Myocyte (in vitro differentiated cells): ENCODE data around the gene TACC2. TPM values are rescaled to one million over a fixed set of nuclear protein-coding genes. Genes with fewer than 3 reads are reported as not detected.

ENCODE experiments used
- DNase-seq: peaks from one replicate; pipeline ENCODE4 v3.0.0-alpha.2; 2012; ENCODE audit warnings: low read depth
- total RNA-seq: library from RNA; depleted of rRNA; stranded (reverse); fragments of >200 nt; gene quantifications from 2 replicates; pipeline ENCODE4 v1.2.3, GENCODE V29; 2014

The TACC2 gene
- total RNA-seq, 1 donor from 2014 or later: 34.1 TPM

DNA sequence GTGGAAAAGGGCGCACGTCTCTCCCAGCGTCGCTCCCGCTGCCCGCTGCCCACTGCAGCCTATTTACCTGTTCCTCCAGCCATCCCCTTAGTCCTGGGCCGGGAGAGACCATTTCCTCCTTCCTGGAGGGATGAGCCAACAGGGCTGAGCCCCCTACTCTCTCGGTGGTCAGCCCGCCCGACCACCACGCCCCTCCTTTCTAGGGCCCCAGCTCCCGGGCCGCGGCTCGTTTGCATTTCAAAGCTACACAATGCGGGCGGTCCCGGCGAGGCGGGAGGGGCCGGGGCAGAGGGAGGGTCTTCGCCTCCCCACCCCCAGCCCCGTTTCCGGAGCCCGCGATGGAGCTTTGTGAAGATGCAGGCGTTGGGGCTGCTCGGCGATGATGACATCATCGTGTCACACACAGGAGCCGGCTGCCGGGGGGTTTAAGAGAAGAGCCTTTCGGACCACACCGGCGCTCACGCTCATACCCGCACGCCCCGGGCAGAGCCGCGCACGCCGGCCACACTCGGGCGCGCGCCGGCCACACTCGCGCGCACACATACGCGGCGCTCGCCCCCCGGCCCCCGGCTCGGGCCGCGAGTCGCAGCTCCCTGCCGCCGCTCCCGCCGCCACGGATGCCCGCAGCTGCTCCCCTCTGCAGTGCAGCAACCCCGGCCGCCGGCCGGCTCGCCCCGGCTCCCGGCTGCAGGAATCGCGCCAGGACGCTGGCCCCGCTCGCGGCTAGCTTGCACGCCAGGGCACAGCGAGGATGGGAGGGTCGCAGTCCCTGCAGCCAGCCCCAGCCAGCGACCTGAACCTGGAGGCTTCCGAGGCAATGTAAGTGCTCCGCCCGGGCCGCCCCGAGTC is 174.4 kb downstream of the TACC2 start:
- no peak for DNase-seq

DNA sequence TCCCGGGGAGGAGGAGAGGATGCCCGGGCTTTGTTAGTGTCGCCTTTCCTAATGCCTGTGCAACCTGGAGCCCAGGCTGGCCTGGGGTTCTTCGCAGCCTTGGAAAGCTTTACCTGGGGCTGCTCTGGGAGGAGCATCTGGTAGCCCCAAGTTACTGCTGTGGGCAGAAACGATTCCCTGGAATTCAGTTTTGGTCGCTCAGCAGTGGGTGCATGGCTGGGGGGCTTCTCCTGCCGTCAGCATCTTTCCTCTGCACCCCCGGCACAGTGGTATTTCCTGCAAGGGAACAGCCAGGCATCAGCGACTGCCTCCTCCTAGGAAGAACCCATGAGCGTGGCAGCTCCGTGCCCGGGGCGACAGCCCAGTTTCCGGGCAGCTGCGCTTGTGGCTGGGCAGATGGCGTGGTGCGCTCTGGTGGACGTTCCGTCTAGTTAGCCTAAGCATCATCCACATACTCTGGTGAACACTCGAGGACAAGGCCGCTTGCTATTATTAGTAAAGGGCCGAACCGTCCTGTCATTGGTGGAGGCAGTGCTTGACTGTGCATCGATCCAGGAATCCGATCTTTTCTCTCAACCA is 175.1 kb downstream of the TACC2 start:
- no peak for DNase-seq

DNA sequence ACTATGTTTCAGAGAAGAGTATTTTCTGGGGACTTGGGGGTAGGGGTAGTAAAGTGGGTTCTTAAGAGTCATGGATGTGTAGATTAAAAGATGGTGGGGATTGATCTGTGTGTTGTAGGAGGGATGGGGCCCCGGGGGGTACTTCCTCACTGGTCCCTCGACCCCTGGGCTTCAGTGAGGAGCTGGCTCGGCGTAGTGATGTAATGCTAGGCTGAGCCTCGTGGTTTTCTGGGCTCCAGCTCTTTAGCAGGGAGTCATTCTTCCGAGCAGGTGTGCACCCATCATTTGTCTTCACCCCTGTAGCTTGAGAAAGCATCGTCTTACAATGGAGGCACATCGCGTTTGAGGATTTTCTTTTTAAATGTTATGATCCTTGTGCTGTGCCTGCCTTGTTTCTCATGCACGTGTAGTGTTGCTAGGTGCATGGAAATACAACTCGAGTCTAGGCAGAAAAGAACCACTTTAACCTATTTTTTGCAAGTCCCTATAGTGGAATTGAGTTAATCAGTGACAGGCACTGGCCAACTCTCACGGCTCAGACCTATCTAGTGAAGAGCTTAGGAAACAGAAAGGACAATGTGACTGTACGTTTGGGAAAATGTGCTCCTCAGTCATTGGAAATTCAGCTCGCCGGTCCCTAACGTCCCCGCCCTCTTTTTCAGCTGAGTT is 176.0 kb downstream of the TACC2 start:
- DNase-seq: no peak

DNA sequence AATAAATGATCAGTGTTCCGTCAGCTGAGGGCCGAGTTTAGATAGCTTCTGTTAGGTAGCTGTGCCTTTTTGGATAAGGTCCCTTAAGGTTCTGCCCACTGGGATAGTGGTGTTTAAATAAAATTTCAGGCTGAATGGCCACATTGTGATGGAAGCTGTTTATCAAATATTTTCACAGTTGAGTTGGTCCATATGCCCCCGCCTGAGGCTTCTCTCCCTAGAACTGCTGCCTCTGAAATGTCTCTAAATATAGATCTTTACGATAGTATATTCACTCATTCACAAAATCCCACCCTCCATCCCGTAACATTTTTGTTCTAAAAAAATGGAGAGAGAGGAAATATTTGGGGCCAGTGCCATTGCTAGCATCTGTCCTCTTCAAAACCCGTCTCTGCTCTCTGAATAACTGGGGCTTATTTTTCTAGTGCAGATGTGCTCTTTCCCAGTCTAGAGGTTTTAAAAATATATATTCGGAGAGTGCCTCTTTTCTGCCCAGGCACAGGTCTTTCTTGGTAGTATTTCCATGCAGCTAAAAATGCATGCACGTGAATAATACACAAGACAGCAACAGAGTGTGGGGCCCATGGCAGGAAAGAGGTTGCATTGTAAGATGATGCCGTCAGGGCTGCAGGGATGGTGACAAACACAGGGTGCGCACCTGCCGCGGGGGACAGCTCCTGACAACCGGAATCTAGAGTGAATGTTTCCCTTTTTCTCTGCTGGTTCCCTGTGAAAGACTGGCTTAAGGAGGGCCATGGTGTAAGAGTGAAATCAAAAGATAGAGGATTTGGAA is 176.7 kb downstream of the TACC2 start:
- no peak for DNase-seq

DNA sequence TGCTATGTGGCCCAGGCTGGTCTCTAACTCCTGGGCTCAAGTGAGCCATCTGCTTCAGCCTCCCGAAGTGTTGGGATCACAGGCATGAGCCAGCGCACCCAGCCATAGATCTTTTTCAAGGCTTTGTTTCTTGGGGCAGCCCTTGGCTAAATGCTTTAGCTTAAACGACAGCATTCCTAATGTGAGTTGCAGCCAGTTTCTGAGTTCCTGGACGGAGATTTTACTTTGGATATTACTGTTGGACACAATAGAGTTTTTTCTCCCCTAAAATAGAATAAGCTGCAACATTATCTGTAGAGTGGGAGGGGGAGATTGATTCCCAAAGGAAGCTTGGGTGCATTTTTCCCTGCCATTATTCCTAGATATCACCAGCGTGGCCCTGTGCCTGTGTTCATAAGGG is 179.1 kb downstream of the TACC2 start:
- no peak for DNase-seq

DNA sequence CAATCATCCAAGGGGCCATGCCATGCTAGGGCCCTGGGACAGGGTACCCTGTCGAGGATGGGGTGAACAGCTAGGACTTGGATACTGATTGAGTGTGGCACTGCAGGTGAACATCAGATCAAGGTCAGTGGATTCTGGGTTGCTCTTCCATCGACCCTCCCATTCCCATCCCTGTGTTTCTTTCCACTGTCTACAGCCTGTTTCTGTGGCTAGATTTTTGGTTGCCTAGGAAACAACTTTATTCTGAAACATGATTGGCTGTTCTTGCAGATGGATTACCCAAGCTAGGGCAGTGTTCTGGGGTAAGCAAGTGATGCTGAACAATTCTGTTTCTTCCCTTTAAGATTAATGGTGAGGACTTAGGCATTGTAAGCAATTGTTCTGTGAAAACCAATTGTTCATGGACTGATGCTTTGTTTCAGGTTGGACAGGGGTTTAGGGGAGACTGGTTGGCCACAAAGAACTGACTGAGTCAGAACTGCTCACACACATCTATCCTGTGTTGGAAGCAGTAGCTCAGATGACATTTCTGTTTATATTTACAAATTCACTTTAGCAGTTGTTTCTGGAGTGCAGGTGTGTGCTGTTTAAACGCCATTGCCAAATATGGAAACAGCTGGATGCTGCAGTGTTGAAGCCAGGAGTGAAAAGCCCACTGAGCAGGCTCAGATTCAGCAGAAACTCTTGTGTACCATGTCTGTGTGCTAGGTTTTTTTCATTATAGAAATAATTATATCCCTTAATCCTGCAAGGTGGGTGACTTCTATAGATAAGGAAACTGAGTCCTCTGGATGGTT is 179.8 kb downstream of the TACC2 start:
- no peak for DNase-seq

DNA sequence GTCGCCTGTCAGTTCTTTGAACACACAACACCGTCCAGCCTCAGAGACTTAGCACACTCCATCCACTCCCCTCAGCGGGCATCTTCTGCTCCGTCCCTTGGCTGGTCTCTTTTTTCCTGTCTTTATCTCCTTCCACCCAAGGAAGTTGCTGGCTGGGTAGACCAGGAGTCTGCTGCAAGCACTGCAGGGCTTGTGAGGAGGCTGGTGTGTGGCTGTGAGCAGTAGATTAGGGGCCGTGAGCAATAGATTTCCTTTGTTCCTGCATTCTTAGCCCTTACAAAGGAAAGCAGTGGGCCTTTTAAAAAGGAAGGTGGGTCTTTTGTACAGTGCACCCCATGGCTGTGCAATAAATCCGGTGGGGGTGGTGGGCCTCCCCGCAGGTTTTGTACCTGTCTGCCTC is 181.8 kb downstream of the TACC2 start:
- no peak for DNase-seq

DNA sequence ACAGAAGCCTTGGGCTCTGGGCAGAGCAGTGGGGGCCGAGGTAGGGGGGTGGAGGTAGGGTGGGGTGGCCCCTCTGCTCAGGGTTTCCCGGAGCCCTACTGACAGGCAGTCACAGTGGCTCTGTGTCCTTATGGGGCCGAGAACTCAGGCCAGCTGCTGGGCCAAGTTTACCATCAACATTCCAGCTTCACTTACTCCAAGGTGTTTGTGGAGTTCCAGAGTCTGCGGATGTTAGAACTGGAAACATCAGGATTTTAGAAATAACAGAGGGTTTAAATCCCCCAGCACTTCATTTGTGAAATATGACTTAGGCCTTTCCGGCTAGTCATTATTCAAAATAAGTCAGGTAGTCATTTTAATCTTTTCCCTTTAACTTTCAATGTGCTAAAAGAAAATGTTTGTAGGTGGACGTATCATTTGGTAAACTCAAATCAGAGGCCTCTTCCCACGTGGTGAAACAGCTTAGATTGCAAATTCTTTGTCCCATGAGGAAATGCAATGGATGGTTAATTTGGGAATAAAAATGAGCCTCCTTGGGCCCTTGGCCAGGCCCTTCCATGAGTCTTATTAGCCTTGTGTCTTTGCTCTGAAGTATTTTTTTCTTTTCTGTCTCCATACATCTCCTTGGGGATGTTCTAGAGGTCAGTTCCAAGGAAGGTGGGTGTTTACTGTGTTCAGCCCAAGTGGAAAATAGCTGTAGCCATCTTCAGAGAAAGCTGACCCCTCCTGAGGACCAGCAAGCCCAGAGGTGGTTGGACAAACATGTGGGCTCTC is 182.5 kb downstream of the TACC2 start:
- DNase-seq: no peak

DNA sequence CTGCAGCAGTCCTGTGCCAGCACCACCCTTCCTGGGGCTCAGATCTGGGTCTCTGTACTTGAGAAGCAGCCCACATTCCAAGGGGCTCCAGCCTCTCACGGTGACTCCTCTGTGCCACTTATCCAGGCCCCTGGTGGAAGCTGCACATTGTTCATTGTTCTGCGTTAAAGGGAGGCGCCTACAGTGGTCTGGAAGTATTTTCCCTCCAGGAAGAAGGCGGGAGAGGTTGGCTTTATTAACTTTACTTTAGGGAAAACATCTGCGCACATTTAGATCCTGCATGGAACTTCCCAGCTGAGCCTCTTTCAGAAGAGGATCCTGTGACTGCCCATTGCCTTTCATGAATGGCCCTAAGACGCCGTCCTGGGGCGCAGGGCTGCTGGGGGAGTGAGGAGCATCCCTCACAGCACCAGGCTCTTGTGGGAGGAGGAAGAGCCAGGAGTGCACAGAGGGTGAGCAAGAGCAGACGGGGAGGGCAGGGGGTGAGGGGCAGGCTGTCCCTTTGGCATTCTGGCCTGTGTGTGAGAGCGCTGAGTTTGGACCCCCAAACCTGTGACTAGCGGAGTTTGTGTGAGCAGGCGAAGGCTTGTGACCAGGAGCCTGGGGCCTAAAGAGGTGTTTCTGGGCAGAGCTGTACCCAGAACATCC is 183.5 kb downstream of the TACC2 start:
- DNase-seq: no peak

DNA sequence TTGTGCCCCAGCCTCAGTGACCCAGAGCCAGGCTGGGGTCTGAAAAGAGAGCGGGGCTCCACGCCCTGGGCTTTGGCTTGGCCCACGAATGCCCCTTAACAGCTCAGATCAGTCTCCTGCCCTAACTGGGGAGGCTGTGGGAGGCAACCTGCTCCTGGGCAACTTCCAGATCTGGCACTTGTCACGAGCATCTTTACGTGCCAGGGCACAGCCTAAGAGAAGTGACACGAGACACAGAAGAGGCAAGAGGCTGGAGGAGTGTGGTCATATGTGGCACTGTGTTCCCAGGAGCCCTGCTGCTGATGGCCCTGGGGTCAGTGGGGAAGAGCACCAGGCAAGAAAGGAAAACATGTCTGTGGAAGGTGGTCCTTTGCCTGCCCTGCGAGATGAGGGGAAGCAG is 184.4 kb downstream of the TACC2 start:
- no peak for DNase-seq

DNA sequence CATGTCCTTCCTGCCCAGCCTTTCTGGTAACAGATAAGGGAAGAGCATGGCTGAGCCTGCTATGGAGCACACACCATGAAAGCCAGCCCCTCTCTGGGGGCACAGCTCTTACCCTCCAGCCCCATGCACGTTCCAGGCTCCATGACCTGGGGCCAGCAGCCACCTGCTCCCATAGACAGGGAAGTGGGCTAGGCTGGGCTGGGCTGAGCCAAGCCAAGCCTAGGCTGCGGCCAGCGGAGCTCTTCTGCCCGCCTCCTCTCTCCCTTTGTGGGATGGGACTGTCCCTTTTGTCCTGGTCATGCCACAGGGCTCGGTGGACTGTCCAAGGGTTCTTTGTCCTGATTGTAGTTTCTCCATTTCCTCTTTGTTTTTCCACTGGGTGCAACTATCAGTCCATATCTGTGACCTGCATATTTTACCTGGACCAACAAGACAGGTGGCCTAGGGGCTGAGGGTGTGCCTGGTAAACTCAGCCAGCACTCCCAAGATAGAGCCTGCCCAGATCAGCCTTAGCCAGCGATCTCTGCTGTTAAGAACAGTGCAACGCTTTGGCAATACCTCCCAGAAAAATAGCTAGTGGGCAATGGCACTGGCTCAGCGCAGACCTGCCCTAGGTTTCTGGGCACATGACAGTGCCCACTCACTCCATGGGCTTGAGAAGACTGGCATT is 184.9 kb downstream of the TACC2 start:
- DNase-seq: no peak

DNA sequence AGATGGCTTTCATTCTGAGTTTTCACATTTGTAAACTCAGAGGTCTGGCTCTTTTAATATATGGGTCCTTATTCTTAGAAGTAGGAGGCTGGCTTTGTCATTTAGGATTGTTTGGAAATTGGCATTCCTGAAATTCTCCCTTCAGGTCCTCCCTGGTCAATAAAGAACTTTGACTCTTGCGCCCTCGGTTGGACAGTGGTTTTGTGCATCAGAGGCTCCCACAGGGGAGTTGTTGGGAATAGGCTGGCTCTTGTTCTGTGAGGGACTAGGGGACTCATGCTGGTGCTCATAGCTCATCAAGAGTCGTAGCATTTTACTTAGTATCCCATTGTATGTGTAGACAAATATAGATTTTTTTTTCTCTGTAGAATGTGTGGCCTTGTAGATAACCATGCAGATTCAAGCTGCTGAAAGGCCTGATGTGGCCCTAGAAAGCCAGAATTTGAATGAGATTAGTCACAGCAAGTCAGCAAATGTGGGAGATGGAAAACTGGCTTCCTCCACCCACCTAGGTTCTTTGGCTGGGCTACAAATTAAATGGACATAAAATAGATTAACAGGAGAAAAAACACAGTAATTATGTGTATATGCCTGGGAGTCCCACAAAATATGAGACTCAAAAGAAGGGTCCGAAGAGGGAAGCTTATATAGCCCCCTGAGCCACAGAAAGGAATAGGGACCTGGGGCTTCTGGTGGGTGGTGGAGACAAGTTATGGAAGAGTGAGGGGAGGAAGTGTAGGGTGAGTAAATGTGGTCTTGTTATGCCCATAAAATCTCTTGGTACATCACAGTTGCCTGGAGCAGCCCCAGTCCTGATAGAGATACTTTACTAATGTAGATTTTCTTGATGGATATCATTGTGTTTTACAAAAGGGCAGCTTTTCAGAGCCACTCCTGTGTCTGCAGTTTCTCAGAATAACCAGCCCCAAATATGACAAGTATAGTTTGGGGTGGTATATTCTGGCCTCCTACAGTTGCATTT is 187.6 kb downstream of the TACC2 start:
- no peak for DNase-seq

DNA sequence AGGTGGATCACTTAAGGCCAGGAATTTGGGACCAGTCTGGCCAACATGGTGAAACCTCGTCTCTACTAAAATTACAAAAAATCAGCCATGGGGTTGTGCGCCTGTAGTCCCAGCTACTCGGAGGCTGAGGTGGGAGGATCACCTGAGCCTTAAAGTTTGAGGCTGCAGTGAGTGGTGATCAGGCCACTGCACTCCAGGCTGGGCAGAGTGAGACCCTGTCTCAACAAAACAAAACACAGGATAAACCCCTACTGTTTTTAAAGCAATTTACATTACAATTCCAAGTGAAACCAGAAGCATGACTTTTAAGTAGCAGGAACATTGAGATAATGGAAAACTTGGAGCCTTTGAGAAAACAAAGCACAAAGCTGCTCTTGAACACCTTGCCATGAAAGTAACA is 189.7 kb downstream of the TACC2 start:
- no peak for DNase-seq

DNA sequence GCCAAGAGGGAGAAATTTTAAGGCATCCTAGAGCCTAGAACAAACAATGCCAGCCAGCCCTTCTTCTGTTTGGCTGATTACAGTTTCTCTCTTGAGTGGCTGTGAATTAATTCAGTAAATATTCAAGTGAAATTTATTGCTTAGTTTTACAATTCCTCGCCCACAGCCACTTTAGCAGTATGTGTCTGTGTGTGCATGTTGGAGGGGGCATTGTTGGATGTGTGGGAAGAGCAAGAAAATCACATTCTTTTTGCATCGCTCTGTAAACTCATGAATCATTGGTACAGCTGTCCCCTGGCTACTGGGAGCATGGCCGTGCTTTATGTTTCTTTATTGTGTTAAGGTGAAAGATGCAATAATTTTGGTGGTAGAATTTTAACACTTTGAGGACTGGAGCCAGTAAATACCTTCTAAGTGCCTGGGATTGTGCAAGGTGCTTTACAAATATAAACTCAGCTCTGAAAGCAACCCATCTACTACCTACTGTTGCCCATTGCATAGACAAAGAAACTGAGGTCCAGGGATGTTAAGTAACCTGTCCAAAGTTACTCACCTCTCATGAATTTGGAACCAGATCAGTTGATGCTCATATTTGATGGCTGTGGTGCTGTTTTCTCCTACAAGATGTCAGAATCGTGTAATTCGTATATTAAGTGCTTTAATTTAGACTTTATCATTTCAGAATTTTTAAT is 192.2 kb downstream of the TACC2 start:
- peak; percentile 45 for DNase-seq

DNA sequence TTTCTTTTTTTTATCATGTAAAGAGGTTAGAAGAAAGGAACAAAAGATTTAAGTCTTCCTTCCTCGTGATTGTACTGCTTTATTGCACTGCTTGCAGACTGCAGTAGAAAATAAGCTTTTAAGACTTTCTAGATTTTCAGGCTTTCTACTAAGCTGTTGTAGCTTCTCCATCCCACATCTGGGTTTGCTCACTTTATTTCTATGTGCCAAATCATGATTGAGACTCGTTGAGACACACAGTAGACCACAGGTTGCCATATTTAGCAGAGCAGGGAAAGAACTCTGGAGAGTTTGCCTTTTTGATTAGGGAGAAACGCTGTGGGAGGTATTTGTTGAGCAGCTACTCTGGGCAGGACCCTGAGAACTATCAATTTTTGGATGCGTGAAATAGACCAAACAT is 192.9 kb downstream of the TACC2 start:
- DNase-seq: peak; percentile 20

DNA sequence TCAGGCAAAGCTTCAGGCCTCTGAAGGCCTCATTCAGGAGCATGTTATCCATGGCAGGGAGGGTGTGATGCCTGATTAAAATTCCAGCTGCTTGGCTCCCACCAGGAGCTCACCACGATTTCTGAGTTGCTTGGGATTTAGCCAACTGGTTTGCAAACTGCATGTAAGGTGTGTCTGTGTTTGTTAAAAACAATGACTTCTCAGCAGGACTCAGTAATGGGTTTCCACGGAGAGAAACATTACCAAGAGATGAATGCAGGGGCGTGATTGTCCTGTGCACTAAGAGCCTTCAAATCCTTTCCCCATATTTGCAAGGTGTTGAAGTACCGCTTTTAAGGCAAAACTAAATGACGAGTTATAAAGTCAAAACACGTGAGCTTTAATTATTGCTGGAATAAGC is 193.3 kb downstream of the TACC2 start:
- peak; percentile 20 for DNase-seq

DNA sequence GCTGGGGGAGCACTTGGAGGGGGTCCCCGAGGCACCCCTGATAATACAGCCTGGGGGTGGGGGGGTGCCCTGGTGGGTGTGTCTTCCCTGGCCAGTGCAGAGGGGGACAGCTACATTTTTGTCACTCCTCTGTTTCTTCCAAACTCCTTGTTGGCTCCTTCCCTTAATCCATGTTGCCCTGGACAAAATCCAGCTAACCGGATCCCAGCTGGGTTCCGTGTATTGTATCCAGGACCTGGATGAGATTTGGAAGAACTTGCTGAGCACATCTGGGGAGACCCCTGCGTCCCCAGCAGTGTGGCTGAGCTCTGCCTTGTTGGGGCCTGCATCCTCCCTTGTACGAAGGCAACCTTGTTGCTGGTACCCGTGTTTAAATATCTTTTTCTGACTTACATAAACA is 195.3 kb downstream of the TACC2 start:
- DNase-seq: no peak
